Subcutaneous adipose tissue (tissue), 4 donors: ENCODE results near the gene CTNNBIP1. TPM values are rescaled to one million over a fixed set of nuclear protein-coding genes. Genes with fewer than 3 reads are reported as not detected.

Experiments used
- CTCF ChIP-seq: fragments of 450-650 bp; IDR thresholded peaks from one replicate; pipeline ENCODE4 v1.5.1; 2016; ENCODE audit warnings: low read depth, mild to moderate bottlenecking, control low read depth, antibody characterized with exemption, moderate library complexity
- total RNA-seq, 4 donors: library from RNA; depleted of rRNA; stranded (reverse); fragments of >200 nt; gene quantifications; one replicate each; pipeline ENCODE4 v1.1.0, GENCODE V29; 2016

The CTNNBIP1 gene
- total RNA-seq, 4 donors from 2014 or later = 10.8 to 45.2 (median 17.1) TPM

GRCh38 chr1:9861360-9861759 is 48.7 kb downstream of the CTNNBIP1 start:
- TF ChIP-seq CTCF = no peak

- no peak for TF ChIP-seq CTCF
Measured at GRCh38 chr1:9860887-9861286, 49.2 kb downstream of the CTNNBIP1 start.

- no peak for TF ChIP-seq CTCF
Measured at GRCh38 chr1:9859281-9860014, 50.6 kb downstream of the CTNNBIP1 start.

DNA sequence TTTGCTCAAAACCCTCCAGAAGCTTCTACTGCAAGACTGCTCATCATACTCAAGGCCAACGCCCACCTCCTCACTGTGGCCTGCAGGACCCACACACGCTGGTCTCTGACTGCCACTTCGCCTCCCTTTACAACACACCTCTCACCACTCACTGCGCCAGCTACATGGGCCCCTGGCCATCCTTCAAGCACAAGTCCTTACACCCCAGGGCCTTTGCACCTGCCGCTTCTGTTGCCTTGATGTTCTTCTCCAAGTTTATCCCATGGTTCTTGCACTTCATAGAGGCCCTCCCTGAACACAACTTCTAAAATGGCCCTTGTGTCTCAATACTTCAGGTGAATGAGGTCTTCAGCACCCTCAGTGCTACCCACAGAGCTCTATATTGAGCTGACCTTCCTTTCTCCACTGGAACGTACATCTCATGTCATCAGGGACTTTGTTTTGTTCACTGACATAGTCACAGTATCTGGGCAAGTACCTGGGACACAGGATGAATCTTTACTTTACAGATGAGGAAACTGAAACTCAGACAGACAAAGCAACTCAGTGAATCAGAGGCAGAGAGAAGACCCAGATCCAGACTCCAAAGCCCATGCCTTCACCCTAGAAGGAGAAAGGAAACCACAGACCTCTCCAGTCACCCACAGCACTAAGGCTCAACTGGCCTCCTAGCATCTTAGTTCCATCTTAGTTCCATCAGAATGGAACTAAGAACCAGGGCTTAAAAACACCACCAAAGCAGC is 51.6 kb downstream of the CTNNBIP1 start:
- TF ChIP-seq CTCF = no peak

DNA sequence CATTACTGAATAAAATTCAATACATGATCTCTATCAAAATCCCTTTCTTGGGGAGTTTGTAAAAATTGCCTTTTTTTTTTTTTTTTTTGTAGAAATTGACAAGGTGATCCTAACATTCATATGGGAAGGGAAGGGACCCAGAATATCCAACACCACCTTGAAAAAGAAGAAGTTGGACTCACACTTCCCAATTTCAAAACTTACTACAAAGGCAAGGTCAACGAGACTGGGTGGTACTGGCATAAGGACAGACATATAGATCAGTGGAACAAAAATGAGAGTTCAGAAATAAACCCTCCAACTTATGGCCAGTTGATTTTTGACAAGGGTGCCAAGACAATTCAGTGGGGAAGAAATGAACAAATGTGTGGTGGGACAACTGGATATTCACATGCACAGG is 54.9 kb downstream of the CTNNBIP1 start:
- no peak for TF ChIP-seq CTCF

DNA sequence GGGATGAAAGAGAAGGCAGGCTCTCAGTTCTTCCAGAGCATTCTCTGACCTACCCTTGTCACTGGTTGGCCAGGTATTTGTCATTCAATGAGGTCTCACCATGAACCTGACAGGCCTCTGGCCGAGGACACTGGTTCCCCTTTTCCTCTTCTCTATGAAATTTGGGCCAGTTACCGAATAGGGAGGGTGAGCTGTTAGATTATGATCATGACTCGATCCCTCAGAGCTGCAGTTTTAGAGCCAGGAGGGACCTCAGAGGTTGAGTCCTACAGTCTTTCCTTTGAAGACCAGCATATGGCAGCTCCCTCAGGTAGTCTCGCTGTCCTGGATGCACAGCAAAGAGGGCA is 56.8 kb downstream of the CTNNBIP1 start:
- TF ChIP-seq CTCF = no peak

DNA sequence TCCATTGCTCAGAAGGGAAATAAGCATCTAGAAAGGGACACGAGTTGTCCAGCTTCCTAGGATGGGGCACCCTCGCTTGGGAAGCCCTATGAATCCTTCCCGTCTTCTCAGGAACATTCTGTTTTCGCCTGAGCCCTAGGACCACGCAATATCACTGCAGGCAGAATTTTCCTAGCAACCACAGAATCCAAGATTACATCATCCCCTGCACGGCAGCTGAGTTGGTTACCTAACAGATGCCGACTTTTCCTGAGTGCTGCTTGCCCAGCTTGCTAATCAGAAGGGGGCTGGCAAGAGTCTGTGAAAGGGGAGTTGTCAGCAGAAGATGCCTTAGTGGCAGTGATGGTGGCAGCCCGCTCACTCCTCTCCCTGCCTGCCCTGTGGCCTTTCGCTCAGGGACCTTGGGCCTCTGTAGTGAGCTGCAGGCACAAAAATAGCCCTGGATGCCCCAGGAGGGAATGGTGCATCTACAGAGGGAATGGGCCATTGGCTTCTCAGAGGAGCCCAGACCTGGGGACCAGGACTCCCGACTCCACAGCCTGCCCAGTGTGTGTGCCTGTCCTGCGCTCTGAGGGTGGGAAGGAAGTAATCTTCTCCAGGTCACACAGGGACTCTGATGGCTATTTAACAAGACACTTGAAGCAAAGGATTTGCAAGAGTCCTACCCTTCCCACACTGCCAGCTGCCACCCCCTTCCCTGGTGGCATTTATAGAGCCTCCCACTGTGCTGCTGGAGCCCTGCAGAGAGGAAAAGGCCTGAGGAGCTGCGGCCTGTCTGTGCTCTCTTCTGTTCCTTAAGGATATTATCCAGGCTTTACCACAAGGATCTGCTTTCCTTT is 57.4 kb downstream of the CTNNBIP1 start:
- no peak for TF ChIP-seq CTCF
